Esophagus squamous epithelium (tissue), 5 donors: ENCODE results near the gene THNSL1. TPM values are rescaled to one million over a fixed set of nuclear protein-coding genes. Genes with fewer than 3 reads are reported as not detected.

Experiments
- DNase-seq: peaks from one replicate; lab custom pipeline; 2025; lab: John Stamatoyannopoulos, UW
- H3K27ac ChIP-seq, 4 donors: fragments of 200-600 bp; sonication (generic); one replicate each; pipeline ENCODE4 v1.5.1; 2016 to 2019; ENCODE audit warnings: mild to moderate bottlenecking in 1 of 4
- H3K27me3 ChIP-seq, 4 donors: fragments of 200-600 bp; sonication (generic); 1 replicate in 3 of 4; 2 replicates in 1 of 4; pipeline versions ENCODE4 v1.5.1 to v1.6.0; 2017 to 2021; ENCODE audit warnings: antibody characterized with exemption in 1 of 4
- H3K36me3 ChIP-seq, 3 donors: fragments of 200-600 bp; sonication (generic); one replicate each; pipeline ENCODE4 v1.5.1; 2016 to 2019
- H3K4me1 ChIP-seq, 3 donors: fragments of 200-600 bp; sonication (generic); one replicate each; pipeline ENCODE4 v1.5.1; 2017 to 2019
- H3K4me3 ChIP-seq, 4 donors: fragments of 200-600 bp; sonication (generic); 1 replicate in 3 of 4; 2 replicates in 1 of 4; pipeline ENCODE4 v1.5.1; 2016 to 2019; ENCODE audit warnings: mild to moderate bottlenecking in 2 of 4, moderate library complexity in 1 of 4
- H3K9me3 ChIP-seq, 3 donors: fragments of 200-600 bp; sonication (generic); one replicate each; pipeline ENCODE4 v1.5.1; 2016 to 2019
- POLR2A ChIP-seq, 4 donors: fragments of 450-650 bp; IDR thresholded peaks; one replicate each; pipeline ENCODE4 v1.6.1; 2017; ENCODE audit warnings: antibody characterized with exemption in 4 of 4, mild to moderate bottlenecking in 4 of 4, moderate library complexity in 3 of 4
- WGBS, 2 donors: methylation state at CpG; one replicate each; pipeline ENCODE4 v1.1.5; 2018; 5-methylcytosine and 5-hydroxymethylcytosine counted together
- intact Hi-C: fragments of 100-400 bp; cut with DNase I; formaldehyde crosslinking; loops from one replicate; pipeline ENCODE4 v1.15.0; 2022
- total RNA-seq, 4 donors: library from RNA; depleted of rRNA; stranded (reverse); fragments of >200 nt; gene quantifications; one replicate each; pipeline ENCODE4 v1.1.0, GENCODE V29; 2016
- TF ChIP-seq, protein P1 (sequence below), 6 experiments: fragments of 450-650 bp in 4 of 6; fragments of 200-600 bp in 2 of 6; sonication (generic) in 2 of 6; IDR thresholded peaks; one replicate each; pipeline ENCODE4 v1.5.1; 2016 to 2019; ENCODE audit warnings: antibody characterized with exemption in 6 of 6, mild to moderate bottlenecking in 4 of 6, moderate library complexity in 4 of 6
- donor health status: DM: yes; HTN: yes; CAD: no.

The THNSL1 gene
- total RNA-seq, 4 donors from 2014 or later = 1.0 to 3.0 (median 1.7) TPM

DNA sequence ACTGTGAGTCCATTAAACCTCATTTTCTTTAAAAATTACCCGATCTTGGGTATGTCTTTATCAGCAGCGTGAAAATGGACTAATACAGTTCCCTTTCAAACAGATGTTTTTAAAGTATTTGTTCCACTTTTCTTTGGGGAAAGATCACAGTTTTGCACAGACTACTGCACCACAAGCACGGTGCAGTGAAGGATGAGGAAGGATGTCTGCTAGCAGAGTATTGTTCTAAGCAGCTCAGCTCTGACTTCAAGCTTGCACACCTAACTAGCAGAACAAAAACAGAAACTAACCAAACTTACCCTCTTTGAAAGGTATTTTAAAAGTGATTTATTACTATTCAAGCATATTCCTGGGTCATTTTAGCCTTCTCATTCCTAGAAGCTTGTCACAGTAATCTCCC, 20.0 kb downstream of the THNSL1 start:
- WGBS, 2 donors = 33 to 37% methylated on average over 3 of the region's 3 CpGs
- DNase-seq = no peak
- intact Hi-C loops = no loop called here
- Histone ChIP-seq H3K27me3 (no peaks in the 10 kb centered on the region), H3K9me3 (no peaks in the 10 kb centered on the region), H3K4me3 (no peak overlapping the region), H3K4me1 (no peaks in the 10 kb centered on the region), H3K36me3 (no peaks in the 10 kb centered on the region), H3K27ac (no peak overlapping the region)
- no peak for TF ChIP-seq POLR2A (IDR thresholded peaks at IDR 0.05)
- TF ChIP-seq, protein P1, sequence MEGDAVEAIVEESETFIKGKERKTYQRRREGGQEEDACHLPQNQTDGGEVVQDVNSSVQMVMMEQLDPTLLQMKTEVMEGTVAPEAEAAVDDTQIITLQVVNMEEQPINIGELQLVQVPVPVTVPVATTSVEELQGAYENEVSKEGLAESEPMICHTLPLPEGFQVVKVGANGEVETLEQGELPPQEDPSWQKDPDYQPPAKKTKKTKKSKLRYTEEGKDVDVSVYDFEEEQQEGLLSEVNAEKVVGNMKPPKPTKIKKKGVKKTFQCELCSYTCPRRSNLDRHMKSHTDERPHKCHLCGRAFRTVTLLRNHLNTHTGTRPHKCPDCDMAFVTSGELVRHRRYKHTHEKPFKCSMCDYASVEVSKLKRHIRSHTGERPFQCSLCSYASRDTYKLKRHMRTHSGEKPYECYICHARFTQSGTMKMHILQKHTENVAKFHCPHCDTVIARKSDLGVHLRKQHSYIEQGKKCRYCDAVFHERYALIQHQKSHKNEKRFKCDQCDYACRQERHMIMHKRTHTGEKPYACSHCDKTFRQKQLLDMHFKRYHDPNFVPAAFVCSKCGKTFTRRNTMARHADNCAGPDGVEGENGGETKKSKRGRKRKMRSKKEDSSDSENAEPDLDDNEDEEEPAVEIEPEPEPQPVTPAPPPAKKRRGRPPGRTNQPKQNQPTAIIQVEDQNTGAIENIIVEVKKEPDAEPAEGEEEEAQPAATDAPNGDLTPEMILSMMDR (IDR thresholded peaks at IDR 0.05) = no peak

DNA sequence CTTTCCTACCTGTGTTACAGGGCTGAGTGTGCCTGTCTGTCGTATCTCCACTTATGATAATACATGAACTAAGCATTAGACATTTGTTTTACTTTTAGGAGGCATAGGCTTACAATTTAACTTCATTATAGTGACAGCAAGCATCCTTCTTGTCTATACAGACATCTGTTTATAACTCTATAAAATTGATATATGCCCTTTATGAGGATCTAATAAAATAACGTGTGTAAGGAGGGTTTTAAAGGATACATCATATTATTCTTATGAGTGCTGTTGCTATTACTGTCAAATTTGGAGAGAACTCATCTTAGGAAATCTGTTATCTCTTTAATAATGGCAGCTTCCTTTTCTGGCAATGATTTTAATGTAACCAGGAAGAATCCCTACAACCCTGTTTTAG, 21.9 kb downstream of the THNSL1 start:
- H3K4me3 ChIP-seq = no peak overlapping the region
- H3K36me3 ChIP-seq = no peaks in the 10 kb centered on the region
- TF ChIP-seq POLR2A (IDR thresholded peaks at IDR 0.05) = no peak
- TF ChIP-seq, protein P1 (IDR thresholded peaks at IDR 0.05) = no peak
- no peak overlapping the region for H3K27ac ChIP-seq
- WGBS, 2 donors = 54 to 58% methylated on average over 2 of the region's 2 CpGs
- no peaks in the 10 kb centered on the region for H3K27me3 ChIP-seq
- intact Hi-C loops = no loop called here
- H3K9me3 ChIP-seq = no peaks in the 10 kb centered on the region
- no peaks in the 10 kb centered on the region for H3K4me1 ChIP-seq
- DNase-seq = no peak

DNA sequence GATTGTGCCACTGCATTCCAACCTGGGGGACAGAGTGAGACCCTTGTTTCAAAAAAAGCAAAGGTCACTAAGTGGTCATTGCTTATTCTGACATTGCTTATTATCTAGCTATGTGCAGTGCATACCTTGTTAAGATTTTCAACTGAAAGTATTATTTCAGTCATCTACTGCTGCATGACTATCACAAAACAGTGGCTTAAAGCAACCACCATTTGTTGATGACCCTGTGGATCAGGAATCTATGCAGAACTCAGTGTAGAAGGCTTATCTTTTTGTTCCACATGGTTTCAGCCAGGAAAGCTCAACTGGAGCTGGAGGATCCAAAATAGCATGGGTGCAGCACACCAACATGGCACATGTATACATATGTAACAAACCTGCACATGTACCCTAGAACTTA, 23.1 kb downstream of the THNSL1 start:
- no peak overlapping the region for H3K27ac ChIP-seq
- no peak for DNase-seq
- H3K4me3 ChIP-seq = no peak overlapping the region
- no peak for TF ChIP-seq POLR2A (IDR thresholded peaks at IDR 0.05)
- TF ChIP-seq, protein P1 (IDR thresholded peaks at IDR 0.05) = no peak
- H3K9me3 ChIP-seq = no peaks in the 10 kb centered on the region
- H3K27me3 ChIP-seq = no peaks in the 10 kb centered on the region
- intact Hi-C loops = no loop called here
- no peaks in the 10 kb centered on the region for H3K4me1 ChIP-seq
- no peaks in the 10 kb centered on the region for H3K36me3 ChIP-seq

DNA sequence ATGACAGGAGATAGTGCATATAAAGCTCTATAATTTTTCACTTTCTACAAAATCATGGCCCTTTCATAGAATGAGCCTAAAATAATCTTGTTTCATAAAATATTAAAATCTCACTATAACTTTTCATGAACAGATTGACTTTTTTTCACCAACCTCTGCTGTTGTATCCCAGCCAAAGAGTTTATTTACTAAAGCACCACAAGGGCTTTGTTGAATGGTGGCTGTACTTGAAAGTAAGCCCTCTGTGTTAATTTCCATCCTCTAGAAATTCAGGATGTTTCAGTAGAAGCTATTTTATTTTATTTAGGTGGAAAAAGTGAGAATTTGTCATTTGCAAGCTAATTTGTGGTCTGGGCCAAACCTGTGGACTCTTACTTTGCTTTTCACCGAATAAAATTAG, 30.2 kb downstream of the THNSL1 start:
- Histone ChIP-seq H3K4me1 (peaks cover 0 to 4% (median 4%) of the 10 kb centered on the region in 3 donors), H3K4me3 (no peak overlapping the region), H3K9me3 (no peaks in the 10 kb centered on the region), H3K36me3 (no peaks in the 10 kb centered on the region), H3K27me3 (no peaks in the 10 kb centered on the region), H3K27ac (no peak overlapping the region)
- intact Hi-C loops = no loop called here
- TF ChIP-seq POLR2A (IDR thresholded peaks at IDR 0.05) = no peak
- TF ChIP-seq, protein P1 (IDR thresholded peaks at IDR 0.05) = no peak
- 61 to 68% methylated on average over 1 of the region's 1 CpG for WGBS, 2 donors
- no peak for DNase-seq

DNA sequence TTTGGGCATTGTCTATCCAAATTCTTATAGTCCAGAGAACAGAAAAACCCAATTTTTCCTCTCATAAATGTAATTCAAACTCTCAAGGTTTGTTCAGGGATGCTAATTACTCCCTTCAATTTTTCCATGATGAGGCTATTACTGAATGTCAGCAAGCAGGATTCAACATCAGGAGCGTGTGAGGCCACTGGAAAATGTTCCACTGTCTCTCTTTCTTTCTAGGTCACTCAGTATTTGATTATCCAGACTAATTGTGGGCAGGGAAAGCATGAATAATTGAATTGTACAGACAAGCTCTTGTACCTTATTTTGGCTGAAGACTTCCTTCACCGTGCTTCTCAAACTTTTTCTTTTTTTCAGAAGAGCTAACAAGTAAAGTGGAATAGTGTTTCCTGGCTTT, 30.7 kb downstream of the THNSL1 start:
- intact Hi-C loops = no loop called here
- Histone ChIP-seq H3K9me3 (no peaks in the 10 kb centered on the region), H3K4me3 (no peak overlapping the region), H3K4me1 (peaks cover 0 to 4% (median 4%) of the 10 kb centered on the region in 3 donors), H3K27ac (no peak overlapping the region), H3K27me3 (no peaks in the 10 kb centered on the region), H3K36me3 (no peaks in the 10 kb centered on the region)
- 33 to 48% methylated on average over 2 of the region's 2 CpGs for WGBS, 2 donors
- TF ChIP-seq, protein P1 (IDR thresholded peaks at IDR 0.05) = no peak
- no peak for TF ChIP-seq POLR2A (IDR thresholded peaks at IDR 0.05)
- no peak for DNase-seq
